Activated CD8-positive, alpha-beta memory T cell treated with anti-CD3 and anti-CD28 coated beads, Interleukin-2, amount 50 U/mL, for 4 hours (primary cell): ENCODE results near the gene HTR6.

Source experiments
- DNase-seq: peaks from one replicate; pipeline ENCODE4 v3.0.0-alpha.2; 2020

The HTR6 gene

GRCh38 chr1:19657511-19657910 lies 7.2 kb upstream of the HTR6 start:
- DNase-seq, result no peak

GRCh38 chr1:19658186-19658585 lies 6.5 kb upstream of the HTR6 start:
- DNase-seq, result no peak

GRCh38 chr1:19661721-19662228 lies 2.9 kb upstream of the HTR6 start:
- DNase-seq, result no peak

- no peak for DNase-seq
Measured at GRCh38 chr1:19662313-19662712, 2.4 kb upstream of the HTR6 start.

GRCh38 chr1:19665186-19665495 lies 466 bp downstream of the HTR6 start:
- no peak for DNase-seq

- no peak for DNase-seq
Measured at GRCh38 chr1:19665496-19666465, 1.1 kb downstream of the HTR6 start.

- DNase-seq, result no peak
Measured at GRCh38 chr1:19668888-19669287, 4.2 kb downstream of the HTR6 start.

- DNase-seq, result no peak
Measured at GRCh38 chr1:19670787-19671186, 6.1 kb downstream of the HTR6 start.

GRCh38 chr1:19672237-19672636 lies 7.6 kb downstream of the HTR6 start:
- no peak for DNase-seq

GRCh38 chr1:19675797-19676196 lies 11.1 kb downstream of the HTR6 start:
- no peak for DNase-seq

- DNase-seq, result no peak
Measured at GRCh38 chr1:19676438-19676922, 11.8 kb downstream of the HTR6 start.

- no peak for DNase-seq
Measured at GRCh38 chr1:19678493-19678892, 13.8 kb downstream of the HTR6 start.

- DNase-seq, result no peak
Measured at GRCh38 chr1:19678931-19679453, 14.3 kb downstream of the HTR6 start.

- no peak for DNase-seq
Measured at GRCh38 chr1:19679691-19680090, 15.0 kb downstream of the HTR6 start.

- DNase-seq, result no peak
Measured at GRCh38 chr1:19680644-19681043, 16.0 kb downstream of the HTR6 start.

- no peak for DNase-seq
Measured at GRCh38 chr1:19682257-19682656, 17.6 kb downstream of the HTR6 start.

- DNase-seq, result no peak
Measured at GRCh38 chr1:19682901-19683300, 18.2 kb downstream of the HTR6 start.

- DNase-seq, result no peak
Measured at GRCh38 chr1:19683351-19683750, 18.7 kb downstream of the HTR6 start.

- no peak for DNase-seq
Measured at GRCh38 chr1:19684677-19685076, 20.0 kb downstream of the HTR6 start.

GRCh38 chr1:19685994-19686393 lies 21.3 kb downstream of the HTR6 start:
- no peak for DNase-seq

- DNase-seq, result no peak
Measured at GRCh38 chr1:19687414-19687813, 22.7 kb downstream of the HTR6 start.

- DNase-seq, result no peak
Measured at GRCh38 chr1:19688041-19688842, 23.6 kb downstream of the HTR6 start.

- no peak for DNase-seq
Measured at GRCh38 chr1:19689085-19689757, 24.5 kb downstream of the HTR6 start.
